ENCODE measurements around the gene COL2A1.

COL2A1 gene

GRCh38 chr12:47995981-47996401 is 8.3 kb downstream of the COL2A1 start:
- Histone ChIP-seq H3K9ac (ENCODE audit: low read depth, low read length) (no peak overlapping the region), H3K36me3 (ENCODE audit: insufficient read depth, low read length) (no peaks in the 10 kb centered on the region), H3K9me3 (ENCODE audit: control insufficient read depth, insufficient read depth, low read length) (no peaks in the 10 kb centered on the region), H3K4me1 (ENCODE audit: insufficient read depth, low read length) (peaks cover 10% of the 10 kb centered on the region)

GRCh38 chr12:47993491-47993890 is 10.8 kb downstream of the COL2A1 start:
- Histone ChIP-seq H3K36me3 (ENCODE audit: insufficient read depth, low read length) (no peaks in the 10 kb centered on the region), H3K9me3 (ENCODE audit: control insufficient read depth, insufficient read depth, low read length) (no peaks in the 10 kb centered on the region), H3K4me1 (ENCODE audit: insufficient read depth, low read length) (peaks cover 7% of the 10 kb centered on the region; the same call in 1 of the 2 replicates), H3K9ac (ENCODE audit: low read depth, low read length) (no peak overlapping the region)

DNA sequence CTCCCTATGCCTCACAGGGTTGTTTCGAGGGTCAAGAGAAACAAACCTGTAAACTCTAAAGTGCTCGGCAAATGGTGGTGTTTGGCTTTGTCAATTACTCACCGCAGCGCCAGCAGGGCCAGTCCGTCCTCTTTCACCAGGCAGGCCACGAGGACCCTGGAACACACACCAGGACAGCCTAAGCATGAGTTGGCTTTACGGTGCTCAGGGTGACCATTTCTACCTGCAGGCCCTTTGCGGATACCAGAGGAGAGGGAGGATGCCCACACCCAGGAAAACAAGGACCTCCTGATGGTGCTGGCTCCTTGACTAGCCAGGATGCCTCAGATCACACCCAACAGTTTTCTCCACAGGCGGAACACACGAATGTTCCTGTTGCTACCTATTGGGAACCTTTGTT is 11.5 kb downstream of the COL2A1 start:
- no peaks in the 10 kb centered on the region for H3K36me3 ChIP-seq (ENCODE audit: insufficient read depth, low read length)
- H3K4me1 ChIP-seq (ENCODE audit: insufficient read depth, low read length), result no peaks in the 10 kb centered on the region
- no peak overlapping the region for H3K9ac ChIP-seq (ENCODE audit: low read depth, low read length)
- no peaks in the 10 kb centered on the region for H3K9me3 ChIP-seq (ENCODE audit: control insufficient read depth, insufficient read depth, low read length)

- Histone ChIP-seq H3K36me3 (ENCODE audit: insufficient read depth, low read length) (no peaks in the 10 kb centered on the region), H3K4me1 (ENCODE audit: insufficient read depth, low read length) (no peaks in the 10 kb centered on the region), H3K9me3 (ENCODE audit: control insufficient read depth, insufficient read depth, low read length) (no peaks in the 10 kb centered on the region), H3K9ac (ENCODE audit: low read depth, low read length) (no peak overlapping the region)
These were observed 12.9 kb downstream of the COL2A1 start for GRCh38 chr12:47991106-47992061.

GRCh38 chr12:47990351-47991105 is 13.7 kb downstream of the COL2A1 start:
- Histone ChIP-seq H3K36me3 (ENCODE audit: insufficient read depth, low read length) (no peaks in the 10 kb centered on the region), H3K9ac (ENCODE audit: low read depth, low read length) (no peak overlapping the region), H3K4me1 (ENCODE audit: insufficient read depth, low read length) (no peaks in the 10 kb centered on the region), H3K9me3 (ENCODE audit: control insufficient read depth, insufficient read depth, low read length) (no peaks in the 10 kb centered on the region)

DNA sequence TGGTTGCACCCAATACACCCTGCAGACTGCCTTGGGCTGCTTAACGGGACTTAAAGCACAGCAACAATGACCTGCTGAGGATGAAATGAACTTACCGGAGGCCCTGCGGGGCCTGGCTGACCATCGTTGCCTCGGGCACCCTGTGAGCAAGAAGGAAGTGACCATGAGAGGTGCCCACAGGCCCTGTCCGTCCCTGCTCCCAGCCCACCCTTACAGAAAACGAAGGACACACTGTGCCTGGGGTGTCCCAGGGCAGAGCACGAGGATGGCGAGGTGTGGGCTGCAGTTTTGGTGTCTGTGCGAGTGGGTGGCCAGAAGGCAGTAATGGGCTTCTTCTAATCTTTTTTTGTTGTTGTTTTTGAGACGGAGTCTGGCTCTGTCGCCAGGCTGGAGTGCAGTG is 14.6 kb downstream of the COL2A1 start:
- Histone ChIP-seq H3K4me1 (ENCODE audit: insufficient read depth, low read length) (no peaks in the 10 kb centered on the region), H3K9ac (ENCODE audit: low read depth, low read length) (no peak overlapping the region), H3K9me3 (ENCODE audit: control insufficient read depth, insufficient read depth, low read length) (no peaks in the 10 kb centered on the region), H3K36me3 (ENCODE audit: insufficient read depth, low read length) (no peaks in the 10 kb centered on the region)

GRCh38 chr12:47989023-47989417 is 15.3 kb downstream of the COL2A1 start:
- no peak overlapping the region for H3K9ac ChIP-seq (ENCODE audit: low read depth, low read length)
- no peaks in the 10 kb centered on the region for H3K9me3 ChIP-seq (ENCODE audit: control insufficient read depth, insufficient read depth, low read length)
- H3K36me3 ChIP-seq (ENCODE audit: insufficient read depth, low read length), result no peaks in the 10 kb centered on the region
- no peaks in the 10 kb centered on the region for H3K4me1 ChIP-seq (ENCODE audit: insufficient read depth, low read length)

DNA sequence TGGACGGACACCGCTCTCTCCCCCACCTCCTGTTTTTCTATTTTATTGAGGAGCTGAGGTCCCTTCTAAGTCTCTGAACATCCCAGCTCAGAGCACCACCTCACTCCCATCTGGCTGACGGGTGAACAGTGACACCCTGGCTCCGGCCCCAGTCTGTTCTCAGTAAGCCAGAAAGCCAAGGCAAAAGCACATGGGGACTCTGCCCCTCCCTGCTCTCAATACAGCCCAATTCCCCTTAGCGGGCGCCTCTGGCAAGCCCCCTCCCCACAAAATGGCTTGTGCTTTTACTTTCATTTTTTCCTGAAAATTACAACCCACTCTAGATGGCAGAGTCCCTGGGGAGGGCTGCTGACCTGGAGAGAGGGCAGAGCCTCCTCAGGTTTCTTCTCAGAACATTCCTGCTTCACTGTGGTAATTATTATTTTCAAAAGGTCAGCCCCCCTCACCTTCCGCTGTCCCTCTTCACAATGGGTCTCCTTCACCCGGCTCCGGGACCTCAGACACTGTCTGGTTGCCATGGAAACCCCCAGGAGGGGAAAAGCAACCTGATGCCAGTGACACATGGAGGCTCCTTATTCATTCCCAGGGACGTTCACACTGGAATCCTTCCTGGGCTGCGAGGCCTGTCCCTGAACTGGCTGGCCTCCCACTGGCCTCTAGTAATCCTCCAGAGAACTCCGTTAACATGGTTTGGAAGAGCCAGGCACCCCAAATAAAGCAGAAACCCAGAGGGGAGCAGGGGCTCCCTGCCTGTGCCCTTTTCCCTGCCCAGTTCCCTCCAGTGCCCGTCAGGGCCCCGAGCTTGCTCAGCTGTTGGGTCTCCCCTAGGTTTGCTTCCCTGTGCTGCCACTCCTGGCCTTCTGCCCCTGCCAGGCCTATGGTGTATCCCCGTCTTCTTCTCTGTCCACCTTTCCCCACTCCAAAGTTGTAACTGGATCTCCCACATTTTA is 15.9 kb downstream of the COL2A1 start:
- Histone ChIP-seq H3K9ac (ENCODE audit: low read depth, low read length) (no peak overlapping the region), H3K9me3 (ENCODE audit: control insufficient read depth, insufficient read depth, low read length) (no peaks in the 10 kb centered on the region), H3K36me3 (ENCODE audit: insufficient read depth, low read length) (no peaks in the 10 kb centered on the region), H3K4me1 (ENCODE audit: insufficient read depth, low read length) (no peaks in the 10 kb centered on the region)

- Histone ChIP-seq H3K4me1 (ENCODE audit: insufficient read depth, low read length) (no peaks in the 10 kb centered on the region), H3K9me3 (ENCODE audit: control insufficient read depth, insufficient read depth, low read length) (no peaks in the 10 kb centered on the region), H3K9ac (ENCODE audit: low read depth, low read length) (no peak overlapping the region), H3K36me3 (ENCODE audit: insufficient read depth, low read length) (no peaks in the 10 kb centered on the region)
These were observed 16.7 kb downstream of the COL2A1 start for GRCh38 chr12:47987411-47988072.

- no peak overlapping the region for H3K9ac ChIP-seq (ENCODE audit: low read depth, low read length)
- H3K36me3 ChIP-seq (ENCODE audit: insufficient read depth, low read length), result no peaks in the 10 kb centered on the region
- no peaks in the 10 kb centered on the region for H3K9me3 ChIP-seq (ENCODE audit: control insufficient read depth, insufficient read depth, low read length)
- no peaks in the 10 kb centered on the region for H3K4me1 ChIP-seq (ENCODE audit: insufficient read depth, low read length)
These were observed 17.4 kb downstream of the COL2A1 start for GRCh38 chr12:47986832-47987231.

- Histone ChIP-seq H3K4me1 (ENCODE audit: insufficient read depth, low read length) (no peaks in the 10 kb centered on the region), H3K9me3 (ENCODE audit: control insufficient read depth, insufficient read depth, low read length) (no peaks in the 10 kb centered on the region), H3K9ac (ENCODE audit: low read depth, low read length) (no peak overlapping the region), H3K36me3 (ENCODE audit: insufficient read depth, low read length) (no peaks in the 10 kb centered on the region)
These were observed 18.0 kb downstream of the COL2A1 start for GRCh38 chr12:47986291-47986660.

- H3K36me3 ChIP-seq (ENCODE audit: insufficient read depth, low read length), result no peaks in the 10 kb centered on the region
- H3K9me3 ChIP-seq (ENCODE audit: control insufficient read depth, insufficient read depth, low read length), result no peaks in the 10 kb centered on the region
- no peak overlapping the region for H3K9ac ChIP-seq (ENCODE audit: low read depth, low read length)
- H3K4me1 ChIP-seq (ENCODE audit: insufficient read depth, low read length), result no peaks in the 10 kb centered on the region
These were observed 18.5 kb downstream of the COL2A1 start for GRCh38 chr12:47985596-47986290.

GRCh38 chr12:47984331-47984801 is 19.9 kb downstream of the COL2A1 start:
- Histone ChIP-seq H3K9ac (ENCODE audit: low read depth, low read length) (no peak overlapping the region), H3K9me3 (ENCODE audit: control insufficient read depth, insufficient read depth, low read length) (no peaks in the 10 kb centered on the region), H3K4me1 (ENCODE audit: insufficient read depth, low read length) (no peaks in the 10 kb centered on the region), H3K36me3 (ENCODE audit: insufficient read depth, low read length) (no peaks in the 10 kb centered on the region)
